Measurements from ENCODE around the gene KCNT1. TPM values are rescaled to one million over a fixed set of nuclear protein-coding genes. Genes with fewer than 3 reads are reported as not detected.

KCNT1 gene
- total RNA-seq, 1 experiment from 2014 or later: 0.68 TPM

GRCh38 chr9:135734616-135735144, 32.7 kb downstream of the KCNT1 start:
- no peak overlapping the region; a peak in 1 of 7 replicates for H3K27ac Mint-ChIP-seq
- no peak overlapping the region for H2BK15ac ChIP-seq (ENCODE audit: low read depth, low read length)
- no peak overlapping the region for H3K4me2 ChIP-seq (ENCODE audit: insufficient read depth, insufficient read length, low read length)
- peaks cover 7% of the 10 kb centered on the region for H3K9me3 ChIP-seq (ENCODE audit: control insufficient read depth, low read depth, low read length)
- H3K4me1 Mint-ChIP-seq: peaks cover 2 to 10% of the 10 kb centered on the region in 2 experiments; a peak in 3 of 4 replicates
- H2BK12ac ChIP-seq (ENCODE audit: insufficient read length, low read depth, low read length): no peak overlapping the region
- H3K79me2 ChIP-seq (ENCODE audit: insufficient read depth, low read length): no peaks in the 10 kb centered on the region
- peaks cover 3 to 21% (median 13%) of the 10 kb centered on the region in 3 experiments for H3K36me3 Mint-ChIP-seq (ENCODE audit: insufficient read depth in 1 of 3, low read depth in 3 of 3)
- no peak overlapping the region for H4K91ac ChIP-seq (ENCODE audit: insufficient read length, low read depth, low read length)
- no peak overlapping the region for H4K8ac ChIP-seq (replicated peaks; ENCODE audit: insufficient read length, low read depth, low read length)
- H3K4me3 Mint-ChIP-seq: no peak overlapping the region; a peak in 1 of 5 replicates
- H3K18ac ChIP-seq (ENCODE audit: insufficient read length, low read depth, low read length): no peak overlapping the region
- no peaks in the 10 kb centered on the region for H3K4me1 ChIP-seq (ENCODE audit: insufficient read depth, low read length)
- peaks cover 4% of the 10 kb centered on the region; the same call in 1 of the 2 replicates for H3K27me3 ChIP-seq (ENCODE audit: insufficient read depth, low read length)
- H3K27me3 Mint-ChIP-seq (ENCODE audit: low read depth): peaks cover 37% of the 10 kb centered on the region
- no peaks in the 10 kb centered on the region for H4K20me1 ChIP-seq (ENCODE audit: control insufficient read depth, insufficient read depth, insufficient read length)
- H2BK120ac ChIP-seq (ENCODE audit: low read depth, low read length, poor library complexity, severe bottlenecking): no peak overlapping the region
- H3K27ac ChIP-seq (ENCODE audit: insufficient read length, low read depth, low read length): no peak overlapping the region
- no peak overlapping the region for H3K14ac ChIP-seq (ENCODE audit: insufficient read depth, low read length)
- no peak overlapping the region for H3T11ph ChIP-seq (ENCODE audit: low read length)
- no peak overlapping the region for H3K23ac ChIP-seq (ENCODE audit: insufficient read length, low read depth, low read length)
- H3K9ac ChIP-seq (ENCODE audit: extremely low read depth, insufficient read length, low read length): no peak overlapping the region
- no CpG with 5 or more reads among the region's 27 CpGs for WGBS (ENCODE audit: extremely low coverage, insufficient read length, low lambda C conversion rate)
- no peak overlapping the region for H3K56ac ChIP-seq (ENCODE audit: insufficient read length, low read depth, low read length)
- DNase-seq: no peak
- no peak overlapping the region for H2AFZ ChIP-seq (ENCODE audit: low read length)
- H2BK5ac ChIP-seq (ENCODE audit: insufficient read length, low read length): no peak overlapping the region
- no peak for TF ChIP-seq CTCF (conservative IDR thresholded peaks at IDR 0.05)
- H3K23me2 ChIP-seq (ENCODE audit: insufficient read length, low read depth, low read length, poor library complexity, severe bottlenecking): peaks cover 3% of the 10 kb centered on the region
- no peak overlapping the region for H2AK5ac ChIP-seq (ENCODE audit: insufficient read length, low read length)
- no peak overlapping the region for H3K4ac ChIP-seq (ENCODE audit: low read depth, low read length)
- peaks cover 22 to 24% of the 10 kb centered on the region in 2 experiments for H3K9me3 Mint-ChIP-seq
- no peak overlapping the region for H2BK20ac ChIP-seq (ENCODE audit: low read depth, low read length, poor library complexity, severe bottlenecking)
- no peak overlapping the region for H4K5ac ChIP-seq (ENCODE audit: insufficient read length, low read depth, low read length)
- H3K79me1 ChIP-seq (ENCODE audit: insufficient read depth, low read depth, low read length, poor library complexity, severe bottlenecking): no peaks in the 10 kb centered on the region
